GM04503 (cell line): ENCODE measurements around the gene SULT4A1.

Experiments
- DNase-seq: peaks from one replicate; pipeline ENCODE4 v3.0.0-alpha.2; 2012; ENCODE audit warnings: low read depth

SULT4A1 gene

GRCh38 chr22:43802897-43803495, 59.3 kb downstream of the SULT4A1 start:
- DNase-seq: no peak

- DNase-seq: no peak
Observed at GRCh38 chr22:43800970-43801369, 61.3 kb downstream of the SULT4A1 start.

- no peak for DNase-seq
Observed at GRCh38 chr22:43798492-43798891, 63.8 kb downstream of the SULT4A1 start.

- peak; percentile 14 for DNase-seq
Observed at GRCh38 chr22:43796567-43796966, 65.7 kb downstream of the SULT4A1 start.

- no peak for DNase-seq
Observed at GRCh38 chr22:43795320-43795719, 67.0 kb downstream of the SULT4A1 start.

GRCh38 chr22:43792905-43793304, 69.4 kb downstream of the SULT4A1 start:
- DNase-seq: no peak

- DNase-seq: peak; percentile 98
Observed at GRCh38 chr22:43789452-43789851, 72.9 kb downstream of the SULT4A1 start.

- no peak for DNase-seq
Observed at GRCh38 chr22:43783777-43784176, 78.5 kb downstream of the SULT4A1 start.

GRCh38 chr22:43782448-43782847, 79.9 kb downstream of the SULT4A1 start:
- DNase-seq: no peak

GRCh38 chr22:43777286-43777685, 85.0 kb downstream of the SULT4A1 start:
- DNase-seq: peak; percentile 42

- DNase-seq: no peak
Observed at GRCh38 chr22:43776081-43776670, 86.1 kb downstream of the SULT4A1 start.
